ENCODE measurements around the gene CNKSR2.

CNKSR2 gene

DNA sequence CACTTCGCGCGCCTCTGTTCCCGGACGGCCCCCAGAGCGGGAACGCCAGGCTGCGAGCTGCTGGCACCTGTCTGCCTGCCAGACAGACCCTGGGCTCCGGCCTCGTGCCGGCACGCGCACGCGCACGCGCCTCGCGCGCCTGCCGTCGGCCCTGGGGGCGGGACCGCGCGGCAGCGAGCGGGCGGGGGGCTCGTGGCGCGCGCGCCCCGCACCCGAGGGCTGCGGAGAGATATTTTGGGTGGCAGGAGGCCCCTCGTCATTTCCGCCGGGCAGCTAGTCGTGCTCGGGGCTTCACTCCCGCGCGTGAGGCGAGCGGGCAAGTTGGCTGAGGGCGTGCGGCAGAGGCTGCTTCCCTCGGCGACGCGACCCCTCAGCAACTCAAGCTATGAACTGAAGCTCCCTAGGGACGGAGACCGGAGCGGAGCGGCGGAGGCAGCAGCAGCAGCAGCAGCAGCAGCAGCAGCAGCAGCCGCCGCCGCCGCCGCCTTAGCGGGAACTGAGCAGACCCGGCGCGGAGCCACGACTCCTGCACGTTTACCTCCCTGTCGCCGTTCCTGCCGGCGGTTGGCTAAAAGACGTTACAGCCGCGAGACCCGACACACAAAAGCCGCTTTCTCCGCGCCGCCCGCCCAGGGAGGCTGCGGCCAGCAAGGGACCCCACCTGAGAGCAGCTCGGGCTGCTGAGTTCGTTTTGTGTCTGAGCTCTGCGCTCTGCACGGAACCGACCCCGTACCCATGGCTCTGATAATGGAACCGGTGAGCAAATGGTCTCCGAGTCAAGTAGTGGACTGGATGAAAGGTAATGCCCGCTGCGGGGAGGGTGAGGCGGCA is at the start of gene CNKSR2:
CNKSR2 (plus strand) TSS at position 256 of the 831 bp plus-strand sequence; CDS start at position 736, 480 bp downstream.
- DNase-seq (ENCODE audit: low spot score), result peak; percentile 40

DNA sequence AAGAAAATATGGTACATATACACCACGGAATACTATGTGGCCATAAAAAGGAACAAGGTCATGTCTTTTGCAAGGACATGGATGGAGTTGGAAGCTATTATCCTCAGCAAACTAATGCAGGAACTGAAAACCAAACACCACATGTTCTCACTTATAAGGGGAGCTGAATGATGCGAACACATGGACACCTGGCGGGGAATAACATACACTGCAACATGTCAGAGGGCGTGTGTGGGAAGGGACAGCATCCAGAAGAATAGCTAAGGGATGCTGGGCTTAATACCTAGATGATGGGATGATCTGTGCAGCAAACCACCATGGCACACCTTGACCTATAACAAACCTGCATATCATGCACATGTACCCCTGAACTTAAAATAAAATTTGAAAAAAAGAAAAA is 19.5 kb upstream of the CNKSR2 start:
- DNase-seq (ENCODE audit: low spot score), result no peak

DNA sequence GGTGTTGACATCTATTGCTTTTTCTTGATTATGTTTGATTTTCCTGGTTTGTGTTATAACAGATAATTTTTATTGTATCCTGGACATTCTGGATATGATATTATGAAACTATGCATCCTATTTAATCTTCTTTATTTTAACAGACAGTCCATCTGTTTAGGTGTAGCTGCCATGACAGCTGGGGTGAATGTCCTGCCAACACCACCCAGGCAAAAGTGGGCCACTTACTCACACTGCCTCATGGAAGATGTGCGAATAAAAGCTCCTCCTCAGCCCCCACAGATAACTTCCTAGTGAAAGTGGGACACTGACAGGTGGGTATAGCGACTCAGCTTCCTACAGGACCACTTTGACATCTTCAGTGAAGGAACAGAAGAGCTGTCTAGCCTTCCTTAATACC is 18.4 kb upstream of the CNKSR2 start:
- DNase-seq (ENCODE audit: low spot score), result no peak

DNA sequence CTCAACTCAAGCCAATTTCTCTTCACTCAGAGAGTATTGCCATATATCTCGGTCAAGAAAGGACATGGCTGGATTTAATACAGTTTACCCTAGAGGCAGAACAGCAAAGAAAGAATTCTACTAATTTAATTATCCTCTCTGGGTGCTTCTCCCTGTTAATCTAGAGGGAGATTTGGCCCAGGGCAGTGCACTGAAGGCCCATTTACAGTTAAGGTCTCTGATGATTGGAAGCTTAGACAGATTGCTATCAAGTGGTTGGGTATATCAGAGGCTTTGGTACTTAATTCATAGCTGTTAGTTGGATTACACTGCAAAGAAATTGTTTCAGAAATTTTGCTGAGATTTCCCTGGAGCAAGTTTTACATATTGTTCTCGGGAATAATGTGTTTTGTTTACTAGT is 4.6 kb upstream of the CNKSR2 start:
- no peak for DNase-seq (ENCODE audit: low spot score)

DNA sequence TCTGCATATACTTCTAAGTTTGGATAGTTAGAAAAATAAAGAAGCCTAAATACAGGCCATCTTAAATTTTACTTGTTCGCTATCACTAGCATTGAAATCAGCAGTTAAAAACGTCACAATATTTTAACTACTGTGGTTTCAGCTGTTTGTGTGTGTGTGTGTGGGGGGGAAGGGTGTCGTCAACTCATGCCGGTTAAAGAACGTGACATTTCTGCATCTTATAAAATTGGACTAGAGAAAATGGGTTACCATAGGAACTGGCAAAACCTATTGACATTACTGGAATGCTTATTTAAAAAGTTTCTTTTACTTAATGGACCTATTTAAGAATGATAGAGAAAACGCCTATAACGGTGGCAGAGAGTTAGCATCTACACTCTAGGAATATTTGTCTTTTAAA is 1.2 kb upstream of the CNKSR2 start:
- no peak for DNase-seq (ENCODE audit: low spot score)

DNA sequence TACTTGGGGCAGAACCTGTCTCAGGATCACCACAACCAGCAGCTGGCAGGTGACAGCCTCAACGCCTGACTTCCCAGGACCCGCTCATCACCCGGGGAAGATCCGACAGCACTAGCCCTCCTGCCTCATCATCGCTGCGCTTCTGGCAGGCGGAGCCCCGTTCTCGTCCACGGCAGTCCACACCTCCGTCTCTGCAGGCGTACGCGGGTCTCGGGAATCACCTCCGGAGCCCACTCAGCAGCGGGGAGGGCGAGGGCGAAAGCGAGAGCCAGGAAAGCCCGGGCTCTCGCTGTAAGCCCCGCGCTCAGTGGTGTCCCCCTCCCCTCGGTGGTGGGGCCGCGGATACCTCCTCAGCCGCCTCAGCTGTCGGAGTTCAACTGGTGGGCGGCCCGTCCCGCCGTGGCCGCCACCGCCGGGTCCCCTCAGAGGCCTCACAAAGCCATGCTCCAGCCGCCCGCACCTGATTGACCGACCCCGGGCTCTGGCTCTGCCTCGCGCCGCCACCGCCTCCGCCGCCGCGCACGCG is 518 bp upstream of the CNKSR2 start:
- DNase-seq (ENCODE audit: low spot score), result no peak

DNA sequence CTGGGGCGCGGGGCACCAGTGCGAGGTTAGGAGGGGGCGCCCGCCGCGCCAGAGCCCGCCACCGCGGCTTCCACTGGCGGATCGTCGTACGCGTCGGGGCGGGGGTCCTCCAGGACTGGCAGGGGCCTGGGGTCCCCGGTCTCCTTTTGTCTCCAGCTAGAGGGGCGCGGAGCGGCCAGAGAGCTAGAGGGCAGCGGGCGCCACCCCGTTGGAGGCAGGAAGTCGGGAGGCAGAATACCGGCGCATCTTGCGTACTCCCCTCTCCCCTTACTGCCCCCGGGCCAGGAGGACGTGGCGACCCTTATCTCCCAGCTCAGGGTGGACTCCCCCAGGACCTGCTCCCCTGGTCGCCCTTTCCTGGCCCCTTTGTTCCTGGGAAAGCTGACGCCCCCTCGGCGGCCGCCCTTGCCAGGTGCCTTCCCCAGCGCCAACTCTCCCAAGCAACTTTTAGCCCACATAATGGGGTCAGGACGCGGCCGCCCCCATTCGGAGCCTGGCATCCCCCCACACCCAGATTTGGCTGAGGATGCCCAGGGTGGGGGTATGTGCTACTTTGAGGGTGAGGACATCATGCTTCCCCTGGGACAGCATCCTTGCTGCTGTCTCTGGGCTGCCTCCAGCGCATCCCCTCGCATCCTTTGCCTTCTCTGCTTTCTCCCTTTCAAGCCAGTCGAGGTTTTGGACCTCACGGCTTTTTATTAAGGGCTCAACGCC is 933 bp downstream of the CNKSR2 start:
- DNase-seq (ENCODE audit: low spot score), result no peak

DNA sequence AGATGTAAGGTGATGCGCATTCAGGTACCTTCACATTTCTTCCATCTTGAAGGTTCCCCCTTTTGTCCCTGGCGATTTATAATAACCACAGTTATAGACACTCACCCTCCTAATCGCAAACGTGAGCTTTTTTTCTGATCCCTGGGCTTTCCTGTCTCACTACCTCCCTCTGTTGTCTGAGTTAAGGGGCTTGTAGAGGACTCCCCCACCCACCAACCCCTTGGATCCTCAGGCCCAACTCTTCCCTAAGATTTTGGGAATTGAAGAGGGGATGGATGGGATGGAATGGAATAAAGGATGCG is 1.4 kb downstream of the CNKSR2 start:
- DNase-seq (ENCODE audit: low spot score), result no peak

DNA sequence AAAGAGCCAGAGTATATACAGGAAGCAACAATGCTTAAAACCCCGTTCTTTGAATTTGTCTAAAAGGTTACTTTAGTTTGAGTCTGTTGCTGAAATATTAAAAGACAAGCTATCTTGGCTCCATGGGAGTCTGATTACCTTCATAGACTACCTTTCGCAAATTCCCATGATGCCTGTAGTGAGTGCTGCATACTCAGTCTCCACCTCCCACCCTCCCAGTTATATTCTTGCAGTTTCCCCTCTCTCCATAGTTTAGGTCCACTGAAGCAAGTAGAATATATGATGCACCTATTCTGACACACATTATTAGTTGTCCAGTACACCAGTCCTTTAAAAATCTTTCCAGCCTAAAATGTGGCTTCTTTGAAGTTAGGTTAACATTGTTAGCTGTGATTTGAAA is 2.4 kb downstream of the CNKSR2 start:
- DNase-seq (ENCODE audit: low spot score), result no peak

DNA sequence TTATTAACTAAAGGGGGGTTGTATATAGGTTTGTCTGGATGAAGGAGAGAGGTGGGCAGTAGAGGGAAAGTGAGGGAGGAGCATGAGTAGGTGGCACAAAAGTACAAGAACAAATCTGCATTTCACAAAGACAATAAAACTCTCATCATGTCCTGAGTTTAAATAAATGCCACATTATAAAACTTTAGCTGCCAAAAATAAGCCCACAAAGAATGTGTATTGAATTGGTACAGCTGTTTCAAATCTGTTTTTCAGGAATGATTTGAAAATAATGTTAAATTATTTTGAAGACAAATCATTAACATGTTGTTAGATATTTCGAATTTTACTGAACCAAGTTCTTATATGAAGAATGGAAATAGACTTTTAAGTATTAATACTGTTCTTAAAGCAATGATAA is 5.8 kb downstream of the CNKSR2 start:
- DNase-seq (ENCODE audit: low spot score), result no peak

DNA sequence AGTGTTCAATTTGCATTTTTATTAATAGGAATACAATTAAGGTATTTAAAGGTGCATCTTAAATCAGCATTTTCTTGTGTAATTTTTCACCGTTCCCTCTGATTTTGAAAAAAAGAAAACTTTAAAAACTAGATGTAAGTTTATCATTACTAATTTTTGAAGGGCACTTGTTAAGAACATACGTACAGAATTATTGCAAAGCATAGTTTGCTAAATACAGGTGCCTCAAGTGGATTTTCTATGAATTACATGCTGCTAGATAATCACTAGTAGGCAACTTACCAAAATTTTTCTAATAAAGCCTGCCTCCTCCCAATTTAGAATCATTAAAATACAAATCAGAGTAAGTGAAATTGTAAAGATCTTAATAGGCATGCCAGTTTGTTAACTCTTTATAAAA is 8.5 kb downstream of the CNKSR2 start:
- no peak for DNase-seq (ENCODE audit: low spot score)

DNA sequence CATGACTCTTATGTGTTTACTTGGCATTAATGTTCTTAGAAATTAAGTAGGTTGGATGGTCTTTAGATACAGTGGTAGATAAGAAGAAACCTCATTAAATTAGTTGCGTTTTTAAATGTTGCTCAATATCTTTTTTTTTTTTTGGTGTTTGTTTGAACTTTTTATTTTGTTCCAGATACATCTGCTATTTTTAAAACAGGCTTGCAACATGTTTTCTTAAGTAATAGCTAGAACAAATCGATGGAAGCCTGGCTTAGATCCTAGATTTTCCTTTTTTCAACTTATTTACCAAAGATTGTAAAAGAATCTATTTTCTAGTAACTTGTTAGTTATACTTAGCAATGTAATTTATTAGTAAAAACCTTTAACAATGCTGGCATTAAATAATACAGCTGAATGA is 9.3 kb downstream of the CNKSR2 start:
- DNase-seq (ENCODE audit: low spot score), result no peak

DNA sequence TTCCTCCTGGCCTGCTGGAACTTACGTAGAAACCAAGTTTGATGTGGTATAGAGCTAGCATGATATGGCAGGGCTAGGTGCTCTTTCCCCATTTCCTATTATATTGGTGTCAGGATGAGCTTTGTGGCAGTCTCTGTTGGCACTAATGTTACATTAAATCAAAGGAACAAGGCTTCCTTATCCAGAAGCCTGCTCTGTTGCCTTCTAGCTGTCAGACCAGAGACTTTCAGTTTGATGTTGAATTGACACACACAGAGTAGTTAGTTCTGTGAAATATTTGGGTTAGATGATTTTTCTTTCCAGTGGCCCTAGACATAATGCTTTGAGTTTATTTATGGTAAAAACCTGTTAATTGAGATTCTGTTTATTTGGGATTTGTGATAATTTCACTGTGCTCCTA is 10.0 kb downstream of the CNKSR2 start:
- no peak for DNase-seq (ENCODE audit: low spot score)

DNA sequence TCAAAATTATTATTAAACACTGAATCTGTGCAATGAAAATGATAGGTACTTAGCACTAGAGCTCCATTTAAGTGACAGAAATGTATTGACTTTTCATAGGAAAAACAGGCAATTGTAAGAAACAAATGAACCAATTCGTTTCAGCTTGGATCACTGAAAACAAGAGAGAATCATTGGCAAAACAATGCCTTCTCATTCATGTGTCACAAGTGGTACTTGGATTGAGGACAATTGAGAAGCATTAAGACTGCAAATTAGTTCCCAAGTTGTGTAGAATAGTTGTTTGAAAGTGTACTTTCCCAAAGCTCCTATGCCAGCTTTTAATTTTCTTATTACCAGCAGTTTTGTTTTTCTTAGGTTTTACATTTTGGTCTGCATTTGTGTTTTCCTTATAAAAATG is 20.6 kb downstream of the CNKSR2 start:
- DNase-seq (ENCODE audit: low spot score), result peak; percentile 31

DNA sequence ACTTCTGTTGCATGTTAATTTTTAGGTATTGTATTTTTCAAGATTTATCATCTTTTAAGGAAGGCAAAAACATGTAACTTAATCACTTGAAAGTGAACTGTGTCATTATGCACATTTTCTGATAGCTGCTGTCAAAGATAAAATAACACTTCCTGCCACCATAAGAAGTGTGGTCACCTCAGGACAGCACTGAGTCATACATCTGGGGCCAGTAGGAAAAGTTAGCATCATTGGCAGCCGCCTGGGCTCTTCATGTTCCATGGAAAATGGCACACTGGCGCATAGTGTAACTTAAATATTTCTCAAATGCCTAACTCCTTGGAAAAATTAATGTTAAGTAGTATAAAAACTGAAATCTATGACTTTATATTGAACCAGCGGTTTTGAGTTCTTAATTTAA is 24.2 kb downstream of the CNKSR2 start:
- DNase-seq (ENCODE audit: low spot score), result no peak

DNA sequence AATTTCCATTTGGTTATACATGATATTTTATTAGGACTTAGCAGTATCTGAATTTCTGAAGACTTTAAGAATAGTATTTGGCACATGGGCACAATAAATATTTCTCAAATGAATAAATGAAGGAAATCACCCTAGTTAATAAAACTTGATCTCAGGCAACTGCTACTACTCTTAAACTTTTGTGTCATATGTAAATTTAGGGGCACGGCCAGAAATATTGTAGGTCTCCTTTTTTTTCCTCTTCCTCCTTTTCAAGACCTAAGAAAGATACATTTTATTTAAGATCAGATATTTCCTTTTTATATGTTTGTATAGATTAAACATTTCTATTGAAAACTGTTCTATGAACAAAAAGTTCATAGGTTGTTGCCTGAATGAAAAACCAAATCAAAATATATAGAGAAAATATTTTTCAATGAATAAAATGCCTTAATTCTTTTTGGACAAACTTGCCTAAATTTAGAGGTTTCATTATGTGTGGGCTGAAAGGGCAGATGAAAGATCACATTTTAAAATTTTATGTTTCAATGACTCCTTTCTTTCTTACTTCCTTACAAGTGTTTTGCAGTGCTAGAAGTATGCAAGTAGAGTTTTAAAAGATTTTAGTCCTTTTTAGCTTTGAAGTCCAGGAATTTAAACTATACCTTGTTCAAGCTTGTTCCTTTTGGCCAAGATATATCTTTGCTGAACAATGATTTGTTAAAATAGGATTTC is 26.3 kb downstream of the CNKSR2 start:
- no peak for DNase-seq (ENCODE audit: low spot score)

DNA sequence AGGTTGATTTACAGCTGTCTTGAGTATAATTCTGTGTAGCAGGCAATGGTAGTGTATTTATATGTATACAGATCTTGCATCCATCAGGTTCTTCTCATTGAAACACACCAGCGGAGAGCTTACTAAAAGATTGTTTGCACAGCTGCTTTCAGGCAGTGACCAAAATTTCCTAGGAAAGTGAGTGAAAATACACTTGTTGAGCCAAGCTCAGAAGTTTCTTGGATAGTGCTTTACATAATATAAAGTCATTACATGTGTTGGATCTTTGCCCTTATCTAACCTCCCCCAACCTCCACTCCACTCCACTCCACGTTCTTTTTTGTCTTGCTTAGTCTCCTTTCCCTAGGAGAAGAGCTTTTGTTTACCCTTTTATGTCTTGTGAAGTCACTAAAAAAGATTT is 34.1 kb downstream of the CNKSR2 start:
- DNase-seq (ENCODE audit: low spot score), result no peak

DNA sequence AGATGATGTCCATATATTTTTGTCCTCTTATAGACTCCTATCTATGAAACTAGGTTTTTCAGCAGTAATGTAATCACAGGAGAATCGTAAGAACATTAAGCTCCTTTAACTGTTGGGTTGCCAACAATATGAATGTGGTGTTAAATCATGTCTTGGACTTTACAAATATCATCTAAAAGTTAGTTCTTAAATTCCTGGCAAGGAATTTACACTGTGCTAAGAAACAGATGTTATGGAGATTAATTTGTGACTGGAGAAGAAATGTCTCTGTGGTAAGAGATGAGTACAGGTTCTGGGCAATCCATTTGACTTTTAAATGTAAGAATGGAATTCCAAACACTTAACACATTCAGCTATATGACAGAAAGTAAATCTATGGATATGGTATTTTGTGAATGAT is 34.6 kb downstream of the CNKSR2 start:
- no peak for DNase-seq (ENCODE audit: low spot score)

DNA sequence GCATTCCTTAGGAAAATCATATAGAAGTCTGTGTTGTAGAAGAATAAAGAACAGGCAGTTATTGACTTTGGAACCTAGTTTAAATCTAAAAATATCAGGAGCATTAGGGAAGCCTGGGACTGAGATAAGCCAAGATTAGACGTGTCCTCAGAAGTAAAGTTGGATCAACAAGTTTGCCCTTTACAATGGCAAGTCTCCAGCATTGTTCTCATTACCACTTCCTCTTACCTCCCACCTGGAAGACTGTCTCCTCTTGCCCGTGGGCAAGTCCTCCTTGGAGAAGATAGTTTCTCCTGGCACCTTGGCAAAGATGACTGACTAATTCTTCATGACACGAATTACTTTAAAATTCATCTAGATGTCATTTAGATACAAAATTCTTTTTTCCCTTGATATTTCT is 37.8 kb downstream of the CNKSR2 start:
- no peak for DNase-seq (ENCODE audit: low spot score)

DNA sequence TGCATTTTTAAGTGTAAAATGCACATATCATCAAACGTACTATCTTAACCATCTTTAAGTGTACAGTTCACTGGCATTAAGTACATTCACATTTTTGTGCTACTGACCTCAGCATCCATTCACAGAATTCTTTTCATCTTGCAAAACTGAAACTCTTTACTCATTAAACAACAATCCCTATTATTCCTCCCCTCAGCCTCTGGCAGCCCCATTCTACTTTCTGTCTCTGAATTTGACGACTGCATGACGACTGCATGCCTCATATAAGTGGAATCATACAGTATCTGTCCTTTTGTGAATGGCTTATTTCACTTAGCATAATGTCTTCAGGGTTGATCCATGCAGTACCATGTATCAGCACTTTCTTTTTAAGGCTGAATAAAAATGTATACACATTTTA is 38.7 kb downstream of the CNKSR2 start:
- no peak for DNase-seq (ENCODE audit: low spot score)

DNA sequence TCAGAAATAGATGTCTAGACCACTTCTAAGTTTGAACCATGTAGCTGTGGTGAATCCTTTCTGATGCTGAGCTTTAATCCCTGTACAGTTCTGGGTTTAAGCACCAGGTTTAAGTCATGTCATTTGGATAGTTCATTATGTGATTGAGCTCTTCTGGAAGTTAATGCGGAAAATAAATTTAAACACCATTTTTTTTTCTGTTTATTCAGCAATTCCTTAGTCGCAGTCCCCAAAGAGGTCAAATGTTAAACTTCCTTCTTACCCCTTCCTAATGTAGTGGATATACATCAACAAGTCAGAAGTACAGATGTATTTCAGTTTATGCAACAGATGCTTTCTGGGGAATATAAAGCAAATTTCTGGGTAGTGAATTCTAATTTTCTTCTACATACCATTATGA is 52.9 kb downstream of the CNKSR2 start:
- DNase-seq (ENCODE audit: low spot score), result no peak

DNA sequence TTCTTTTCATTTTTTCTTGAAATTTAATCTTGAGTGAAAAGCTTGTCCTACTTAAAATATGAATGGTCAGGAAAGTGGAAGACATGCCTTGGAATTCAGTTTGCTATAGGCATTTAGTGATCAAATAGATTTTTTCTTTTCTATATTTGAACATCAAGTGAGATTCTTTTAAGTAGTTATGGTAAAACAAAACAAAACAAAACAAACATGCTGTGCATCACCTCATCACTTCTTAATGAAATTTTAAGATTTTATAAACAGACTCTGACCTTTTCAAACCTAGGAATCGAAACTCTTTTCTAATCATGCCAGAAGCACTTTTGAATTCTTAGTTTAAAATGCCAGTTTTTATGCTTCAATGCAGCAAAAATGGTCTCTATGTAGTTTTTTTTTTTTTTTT is 62.8 kb downstream of the CNKSR2 start:
- no peak for DNase-seq (ENCODE audit: low spot score)

DNA sequence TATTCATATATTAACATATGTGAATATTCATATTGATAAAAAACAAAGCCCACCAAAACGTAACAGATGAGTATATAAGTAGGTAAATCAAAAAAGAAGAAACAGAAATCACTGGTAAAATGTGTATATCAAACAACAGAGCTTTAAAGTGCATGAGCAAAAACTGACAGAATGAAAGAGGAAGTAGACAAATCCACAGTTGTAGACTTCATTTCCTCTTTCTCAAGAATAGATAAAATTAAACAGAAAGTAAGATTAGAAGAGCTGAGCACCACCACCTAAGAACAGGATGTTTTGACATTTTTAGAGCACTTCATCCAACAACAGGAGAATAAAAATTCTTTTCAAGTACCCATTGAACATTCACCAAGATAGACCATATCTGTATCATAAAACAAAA is 64.6 kb downstream of the CNKSR2 start:
- DNase-seq (ENCODE audit: low spot score), result no peak
